Right forelimb (tissue), 1 donor: ENCODE results near the gene PRR14.
"Not testable (repeated sequence)": the region's sequence is repeated elsewhere in the genome, so short reads cannot be mapped to it uniquely, and the experiment has no call there.

Source experiments
- DNase-seq: peaks from one replicate; pipeline ENCODE4 v3.0.0-alpha.2; 2018

PRR14 gene

GRCh38 chr16:30696646-30697045 lies 45.9 kb downstream of the PRR14 start:
- DNase-seq: not testable (repeated sequence)

- DNase-seq: no peak
Observed at GRCh38 chr16:30697264-30698138, 46.7 kb downstream of the PRR14 start.

- peak; percentile 99 for DNase-seq
Observed at GRCh38 chr16:30698139-30698815, 47.5 kb downstream of the PRR14 start.

- peak; percentile 88 for DNase-seq
Observed at GRCh38 chr16:30698816-30699614, 48.3 kb downstream of the PRR14 start, which contains the start of gene SRCAP. Gene SRCAP (plus strand): TSS chr16:30699171. CDS start chr16:30700825, 1,654 bp downstream.

- DNase-seq: no peak
Observed at GRCh38 chr16:30699615-30700099, 48.9 kb downstream of the PRR14 start.

GRCh38 chr16:30700491-30700890 lies 49.7 kb downstream of the PRR14 start:
- no peak for DNase-seq

- DNase-seq: no peak
Observed at GRCh38 chr16:30700971-30701370, 50.2 kb downstream of the PRR14 start.

GRCh38 chr16:30703071-30703470 lies 52.3 kb downstream of the PRR14 start:
- not testable (repeated sequence) for DNase-seq

- no peak for DNase-seq
Observed at GRCh38 chr16:30703971-30704370, 53.2 kb downstream of the PRR14 start.
